Fibroblast of lung (primary cell): ENCODE data around the gene PPP2R5C. TPM values are rescaled to one million over a fixed set of nuclear protein-coding genes. Genes with fewer than 3 reads are reported as not detected.

Experiments
- DNase-seq, 2 donors: peaks; one replicate each; pipeline versions ENCODE4 v3.0.0 to v3.0.0-alpha.2; 2010; ENCODE audit warnings: low read depth in 2 of 2
- H2AFZ ChIP-seq: 2 replicates; pipeline ENCODE4 v1.5.1; 2012; ENCODE audit warnings: low read length, control low read depth, inconsistent platforms
- H3K27ac ChIP-seq: 2 replicates; pipeline ENCODE4 v1.5.1; 2011; ENCODE audit warnings: low read length, control low read depth; ENCODE audit not compliant: insufficient read depth
- H3K27me3 ChIP-seq: 2 replicates; pipeline ENCODE4 v1.5.1; 2011; ENCODE audit warnings: mild to moderate bottlenecking, low read length; ENCODE audit not compliant: control insufficient read depth, insufficient read depth
- H3K36me3 ChIP-seq: 2 replicates; pipeline ENCODE4 v1.5.1; 2011; ENCODE audit warnings: low read length; ENCODE audit not compliant: control insufficient read depth, insufficient read depth
- H3K4me1 ChIP-seq: 2 replicates; pipeline ENCODE4 v1.5.1; 2011; ENCODE audit warnings: low read length; ENCODE audit not compliant: control insufficient read depth, insufficient read depth; ENCODE audit errors: extremely low read depth
- H3K4me2 ChIP-seq: 2 replicates; pipeline ENCODE4 v1.5.1; 2011; ENCODE audit warnings: low read length, control low read depth; ENCODE audit not compliant: insufficient read depth; ENCODE audit errors: extremely low read depth
- H3K4me3 ChIP-seq, 4 experiments: fragments of 200-600 bp in 1 of 4; sonication (generic) in 1 of 4; replicated peaks in 1 of 4; 2 replicates each; pipeline ENCODE4 v1.5.1; 2011 to 2016; ENCODE audit warnings: low read length in 4 of 4, low read depth in 3 of 4, mild to moderate bottlenecking in 3 of 4, control low read depth in 2 of 4, inconsistent platforms in 1 of 4, mixed read lengths in 1 of 4; ENCODE audit not compliant: insufficient read depth in 1 of 4; ENCODE audit errors: control extremely low read depth in 1 of 4
- H3K79me2 ChIP-seq: 2 replicates; pipeline ENCODE4 v1.5.1; 2012; ENCODE audit warnings: mild to moderate bottlenecking, low read length, inconsistent platforms; ENCODE audit not compliant: control insufficient read depth, insufficient read depth
- H3K9ac ChIP-seq: 2 replicates; pipeline ENCODE4 v1.5.1; 2011; ENCODE audit warnings: mild to moderate bottlenecking, low read length, control low read depth; ENCODE audit not compliant: insufficient read depth
- H3K9me3 ChIP-seq: 2 replicates; pipeline ENCODE4 v1.5.1; 2012; ENCODE audit warnings: low read depth, low read length; ENCODE audit not compliant: control insufficient read depth, insufficient read depth
- H4K20me1 ChIP-seq: 2 replicates; pipeline ENCODE4 v1.5.1; 2011; ENCODE audit warnings: low read length; ENCODE audit not compliant: control insufficient read depth, insufficient read depth; ENCODE audit errors: extremely low read depth
- EZH2 ChIP-seq: IDR thresholded peaks from 2 replicates; pipeline ENCODE4 v1.5.1; 2012; ENCODE audit warnings: low read length, control low read depth, mild to moderate bottlenecking; ENCODE audit errors: missing control alignments
- polyA plus RNA-seq, 2 donors: library from polyadenylated mRNA; depleted of rRNA in 1 of 2; stranded (reverse) in 1 of 2; unstranded in 1 of 2; fragments of >200 nt; gene quantifications; 2 replicates each; pipeline ENCODE4 v1.2.1, GENCODE V29; 2011 to 2012; ENCODE audit warnings: missing spikeins in 1 of 2
- total RNA-seq: library from RNA; depleted of rRNA; stranded (reverse); fragments of >200 nt; gene quantifications from 2 replicates; pipeline ENCODE4 v1.2.1, GENCODE V29; 2014
- TF ChIP-seq, protein P1 (sequence below), 2 donors: IDR thresholded peaks in 1 of 2; conservative IDR thresholded peaks in 1 of 2; 1 replicate in 1 of 2; 2 replicates in 1 of 2; pipeline ENCODE4 v1.5.1; 2011 to 2012; ENCODE audit warnings: low read length in 2 of 2, control low read depth in 1 of 2, inconsistent platforms in 1 of 2, low read depth in 1 of 2, mild to moderate bottlenecking in 1 of 2

PPP2R5C gene
- total and polyA plus RNA-seq, 2 donors (not counting 1 experiment from before 2014, with no cell fraction given), result 86.0 to 116 TPM

DNA sequence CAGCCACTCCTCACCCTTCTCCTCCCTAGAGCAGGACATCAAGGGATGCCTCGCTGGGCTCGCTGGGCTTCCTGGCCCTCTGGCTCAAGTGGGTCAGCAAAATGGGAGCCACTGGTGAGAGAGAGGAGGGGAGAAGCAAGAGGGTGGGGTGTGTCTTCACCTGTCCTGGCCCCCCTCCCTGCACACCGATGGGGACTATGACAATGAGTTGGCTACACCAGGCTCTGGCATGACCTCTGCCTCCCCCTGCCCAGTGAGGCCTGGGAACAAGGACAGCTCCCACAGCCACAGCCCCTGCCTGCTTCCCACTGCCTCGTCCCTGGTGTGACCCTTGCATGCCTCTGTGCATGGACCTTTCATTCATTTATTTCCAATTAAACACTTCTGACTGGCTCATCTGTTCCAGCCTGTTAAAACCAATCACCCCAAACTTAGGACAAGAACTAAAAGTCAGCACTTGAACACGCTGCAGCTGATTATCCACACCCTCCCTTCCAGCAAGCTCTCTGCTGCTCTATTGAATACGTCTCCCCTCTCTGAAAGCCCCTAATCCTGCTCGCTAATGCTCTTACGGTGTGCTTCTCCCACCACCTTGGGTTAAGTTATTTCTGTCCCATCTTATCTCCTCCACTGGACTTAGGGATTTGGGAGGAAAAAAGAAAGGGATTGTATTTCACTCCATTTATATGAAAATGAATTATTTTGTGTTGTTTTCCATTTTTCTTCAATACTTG lies 5.8 kb upstream of the PPP2R5C start:
- Histone ChIP-seq H3K27ac (no peak overlapping the region), H3K79me2 (no peaks in the 10 kb centered on the region), H3K36me3 (no peaks in the 10 kb centered on the region), H3K9ac (no peak overlapping the region), H3K27me3 (peaks cover 13% of the 10 kb centered on the region), H3K4me2 (no peak overlapping the region), H3K9me3 (no peaks in the 10 kb centered on the region), H3K4me3 (no peak overlapping the region), H3K4me1 (no peaks in the 10 kb centered on the region), H4K20me1 (no peaks in the 10 kb centered on the region), H2AFZ (no peak overlapping the region)
- TF ChIP-seq, protein P1, sequence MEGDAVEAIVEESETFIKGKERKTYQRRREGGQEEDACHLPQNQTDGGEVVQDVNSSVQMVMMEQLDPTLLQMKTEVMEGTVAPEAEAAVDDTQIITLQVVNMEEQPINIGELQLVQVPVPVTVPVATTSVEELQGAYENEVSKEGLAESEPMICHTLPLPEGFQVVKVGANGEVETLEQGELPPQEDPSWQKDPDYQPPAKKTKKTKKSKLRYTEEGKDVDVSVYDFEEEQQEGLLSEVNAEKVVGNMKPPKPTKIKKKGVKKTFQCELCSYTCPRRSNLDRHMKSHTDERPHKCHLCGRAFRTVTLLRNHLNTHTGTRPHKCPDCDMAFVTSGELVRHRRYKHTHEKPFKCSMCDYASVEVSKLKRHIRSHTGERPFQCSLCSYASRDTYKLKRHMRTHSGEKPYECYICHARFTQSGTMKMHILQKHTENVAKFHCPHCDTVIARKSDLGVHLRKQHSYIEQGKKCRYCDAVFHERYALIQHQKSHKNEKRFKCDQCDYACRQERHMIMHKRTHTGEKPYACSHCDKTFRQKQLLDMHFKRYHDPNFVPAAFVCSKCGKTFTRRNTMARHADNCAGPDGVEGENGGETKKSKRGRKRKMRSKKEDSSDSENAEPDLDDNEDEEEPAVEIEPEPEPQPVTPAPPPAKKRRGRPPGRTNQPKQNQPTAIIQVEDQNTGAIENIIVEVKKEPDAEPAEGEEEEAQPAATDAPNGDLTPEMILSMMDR (conservative IDR thresholded peaks at IDR 0.05 in 1 of 2, IDR thresholded peaks at IDR 0.05 in 1 of 2; ENCODE audit: low read depth in 1 of 2, low read length in 2 of 2), result no peak
- TF ChIP-seq EZH2, result no peak
- no peak for DNase-seq

- Histone ChIP-seq H3K27me3 (peaks cover 13% of the 10 kb centered on the region), H3K4me1 (no peaks in the 10 kb centered on the region), H3K36me3 (no peaks in the 10 kb centered on the region), H3K9ac (no peak overlapping the region), H3K79me2 (no peaks in the 10 kb centered on the region), H3K9me3 (no peaks in the 10 kb centered on the region), H3K27ac (no peak overlapping the region), H3K4me3 (no peak overlapping the region), H2AFZ (no peak overlapping the region), H3K4me2 (no peak overlapping the region), H4K20me1 (no peaks in the 10 kb centered on the region)
- TF ChIP-seq EZH2, result no peak
- TF ChIP-seq, protein P1 (conservative IDR thresholded peaks at IDR 0.05 in 1 of 2, IDR thresholded peaks at IDR 0.05 in 1 of 2; ENCODE audit: low read depth in 1 of 2, low read length in 2 of 2), result no peak
- no peak for DNase-seq
Observed at GRCh38 chr14:101757064-101757838, 4.3 kb upstream of the PPP2R5C start.

DNA sequence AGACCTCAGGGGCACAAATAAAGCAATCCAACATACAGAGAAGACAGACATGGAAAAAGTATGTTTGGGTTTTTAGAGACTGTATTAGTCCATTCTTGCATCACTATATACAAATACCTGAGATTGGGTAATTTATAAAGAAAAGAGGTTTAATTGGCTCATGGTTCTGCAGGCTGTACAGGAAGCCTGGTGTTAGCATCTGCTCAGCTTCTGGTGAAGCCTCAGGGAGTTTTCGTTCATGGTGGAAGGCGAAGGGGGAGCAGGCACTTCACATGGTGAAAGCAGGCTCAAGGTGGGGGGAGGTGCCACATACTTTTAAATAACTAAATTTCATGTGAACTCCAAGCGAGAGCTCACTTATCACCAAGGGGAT lies 3.7 kb upstream of the PPP2R5C start:
- Histone ChIP-seq H3K36me3 (no peaks in the 10 kb centered on the region), H3K27ac (no peak overlapping the region), H2AFZ (no peak overlapping the region), H3K9me3 (no peaks in the 10 kb centered on the region), H3K79me2 (no peaks in the 10 kb centered on the region), H3K4me2 (no peak overlapping the region), H3K9ac (no peak overlapping the region), H3K4me3 (no peak overlapping the region), H3K27me3 (peaks cover 13% of the 10 kb centered on the region), H4K20me1 (no peaks in the 10 kb centered on the region), H3K4me1 (no peaks in the 10 kb centered on the region)
- TF ChIP-seq, protein P1 (conservative IDR thresholded peaks at IDR 0.05 in 1 of 2, IDR thresholded peaks at IDR 0.05 in 1 of 2; ENCODE audit: low read depth in 1 of 2, low read length in 2 of 2), result no peak
- no peak for TF ChIP-seq EZH2
- no peak for DNase-seq
